Activated CD4-positive, alpha-beta T cell treated with anti-CD3 and anti-CD28 coated beads, Interleukin-2, amount 10 ng/mL, durations not matched to agents 24 days and 14 days (primary cell): ENCODE measurements around the gene ZNF219. TPM values are rescaled to one million over a fixed set of nuclear protein-coding genes. Genes with fewer than 3 reads are reported as not detected.
A peak's percentile ranks its signal among the peaks of the same experiment; 100 is the strongest.

Experiments used
- DNase-seq: peaks from one replicate; pipeline ENCODE4 v3.0.0; 2022
- H3K27ac Mint-ChIP-seq: one replicate; pipeline ENCODE4 v1.8.0; 2022; ENCODE audit warnings: mild to moderate bottlenecking, mixed read lengths
- H3K27me3 Mint-ChIP-seq: one replicate; pipeline ENCODE4 v1.8.0; 2022; ENCODE audit warnings: mixed read lengths
- H3K36me3 Mint-ChIP-seq: one replicate; pipeline ENCODE4 v1.8.0; 2022; ENCODE audit warnings: low read depth, mild to moderate bottlenecking, mixed read lengths
- H3K4me1 Mint-ChIP-seq: one replicate; pipeline ENCODE4 v1.8.0; 2021; ENCODE audit warnings: mixed read lengths
- H3K4me3 Mint-ChIP-seq: one replicate; pipeline ENCODE4 v1.8.0; 2022; ENCODE audit warnings: mild to moderate bottlenecking, moderate library complexity, mixed read lengths
- H3K9me3 Mint-ChIP-seq: one replicate; pipeline ENCODE4 v1.8.0; 2021; ENCODE audit warnings: mixed read lengths
- intact Hi-C: fragments of 100-400 bp; cut with micrococcal nuclease; formaldehyde crosslinking; loops from one replicate; pipeline ENCODE4 v1.15.1; 2023
- total RNA-seq: library from RNA; stranded (reverse); gene quantifications from 2 replicates; pipeline ENCODE4 v1.2.3, GENCODE V29; 2022

ZNF219 gene
- total RNA-seq, 1 donor from 2014 or later: 8.3 TPM

GRCh38 chr14:21096978-21097635 is 1.3 kb downstream of the ZNF219 start:
- Mint-ChIP-seq H3K27me3 (peaks cover 21% of the 10 kb centered on the region), H3K27ac (peak overlapping the region; percentile 61), H3K36me3 (no peaks in the 10 kb centered on the region), H3K4me1 (peaks cover 23% of the 10 kb centered on the region), H3K9me3 (no peaks in the 10 kb centered on the region), H3K4me3 (peak overlapping the region; percentile 72)
- intact Hi-C loops: no loop called here
- DNase-seq: peak; percentile 57

GRCh38 chr14:21096438-21096837 is 2.0 kb downstream of the ZNF219 start:
- Mint-ChIP-seq H3K27me3 (peaks cover 21% of the 10 kb centered on the region), H3K4me1 (peaks cover 18% of the 10 kb centered on the region), H3K36me3 (peaks cover 2% of the 10 kb centered on the region), H3K4me3 (no peak overlapping the region), H3K27ac (no peak overlapping the region), H3K9me3 (no peaks in the 10 kb centered on the region)
- intact Hi-C loops: no loop called here
- peak; percentile 56 for DNase-seq

- H3K9me3 Mint-ChIP-seq: no peaks in the 10 kb centered on the region
Observed at GRCh38 chr14:21095430-21096205, 2.8 kb downstream of the ZNF219 start.

DNA sequence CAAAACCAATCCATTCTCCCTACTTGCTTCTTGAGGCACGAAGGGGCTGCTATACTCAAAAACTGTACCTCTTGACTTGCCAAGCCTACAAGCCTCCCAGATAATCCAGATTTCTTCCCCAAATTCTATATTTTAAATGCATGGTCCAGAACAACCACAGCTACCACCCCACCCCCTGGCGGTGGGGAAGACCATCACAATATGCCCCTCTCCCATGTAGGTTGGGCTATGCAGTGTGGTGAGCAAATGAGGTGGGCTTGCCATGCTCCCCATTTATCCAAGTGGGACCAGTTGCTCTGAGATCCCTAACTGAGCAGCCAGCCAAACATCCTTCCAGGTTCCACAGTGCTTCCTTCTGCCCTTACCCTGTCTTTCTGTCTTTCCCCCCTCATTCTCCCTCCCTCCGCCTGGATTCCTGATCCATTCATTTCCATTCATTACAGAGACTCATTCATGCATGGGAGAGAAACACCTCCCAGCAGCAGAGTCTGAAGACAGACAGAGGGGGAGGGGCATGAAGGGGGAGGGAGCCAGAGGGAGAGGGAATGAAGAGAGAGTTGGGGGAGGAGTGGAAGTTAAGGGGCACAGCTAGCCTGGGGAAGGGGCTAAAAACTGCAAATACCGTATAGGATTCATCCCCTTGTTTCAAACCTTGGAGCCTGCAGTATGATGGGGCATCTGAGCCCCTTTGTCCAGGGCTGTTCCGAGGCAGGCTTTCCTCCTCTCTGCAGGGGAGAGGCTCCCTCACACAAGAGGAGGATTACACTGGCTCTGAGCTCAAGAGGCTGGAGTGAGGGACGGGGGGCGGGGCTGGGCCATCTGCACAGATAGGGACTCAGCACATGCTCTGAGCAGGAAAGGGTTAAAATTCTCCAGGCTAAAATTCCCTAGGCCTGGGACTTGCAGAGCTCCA is 4.4 kb downstream of the ZNF219 start:
- H3K4me1 Mint-ChIP-seq: peaks cover 12% of the 10 kb centered on the region
- peaks cover 2% of the 10 kb centered on the region for H3K36me3 Mint-ChIP-seq
- no peak overlapping the region for H3K4me3 Mint-ChIP-seq
- H3K27me3 Mint-ChIP-seq: peaks cover 13% of the 10 kb centered on the region
- H3K9me3 Mint-ChIP-seq: no peaks in the 10 kb centered on the region
- no peak overlapping the region for H3K27ac Mint-ChIP-seq
- DNase-seq: no peak
- intact Hi-C loops: no loop called here

More at GRCh38 chr14:21095430-21096205, 2.8 kb downstream of the ZNF219 start:
- peaks cover 2% of the 10 kb centered on the region for H3K36me3 Mint-ChIP-seq
- no peak overlapping the region for H3K4me3 Mint-ChIP-seq
- peaks cover 18% of the 10 kb centered on the region for H3K4me1 Mint-ChIP-seq
- H3K27me3 Mint-ChIP-seq: peaks cover 21% of the 10 kb centered on the region
- DNase-seq: no peak
- intact Hi-C loops: no loop called here
- H3K27ac Mint-ChIP-seq: no peak overlapping the region

GRCh38 chr14:21093018-21093417 is 5.4 kb downstream of the ZNF219 start:
- no peak for DNase-seq
- intact Hi-C loops: no loop called here
- H3K9me3 Mint-ChIP-seq: no peaks in the 10 kb centered on the region
- H3K4me1 Mint-ChIP-seq: peaks cover 14% of the 10 kb centered on the region
- H3K36me3 Mint-ChIP-seq: peaks cover 2% of the 10 kb centered on the region
- H3K4me3 Mint-ChIP-seq: no peak overlapping the region
- peaks cover 10% of the 10 kb centered on the region for H3K27me3 Mint-ChIP-seq
- no peak overlapping the region for H3K27ac Mint-ChIP-seq

GRCh38 chr14:21092273-21093011 is 6.0 kb downstream of the ZNF219 start:
- no peak overlapping the region for H3K27ac Mint-ChIP-seq
- intact Hi-C loops: loop anchor here (1.0 kb wide), 3 partner anchors 12 to 78 kb away; no protein-coding TSS in a partner anchor
- H3K4me3 Mint-ChIP-seq: no peak overlapping the region
- H3K27me3 Mint-ChIP-seq: peaks cover 10% of the 10 kb centered on the region
- H3K4me1 Mint-ChIP-seq: peaks cover 19% of the 10 kb centered on the region
- peaks cover 2% of the 10 kb centered on the region for H3K36me3 Mint-ChIP-seq
- DNase-seq: peak; percentile 98
- H3K9me3 Mint-ChIP-seq: no peaks in the 10 kb centered on the region

GRCh38 chr14:21091821-21092272 is 6.6 kb downstream of the ZNF219 start:
- intact Hi-C loops: loop anchor here (1.0 kb wide), 3 partner anchors 12 to 78 kb away; no protein-coding TSS in a partner anchor
- Mint-ChIP-seq H3K27me3 (peaks cover 5% of the 10 kb centered on the region), H3K4me3 (no peak overlapping the region), H3K36me3 (peaks cover 2% of the 10 kb centered on the region), H3K4me1 (peaks cover 19% of the 10 kb centered on the region), H3K27ac (no peak overlapping the region), H3K9me3 (no peaks in the 10 kb centered on the region)
- no peak for DNase-seq

- H3K4me1 Mint-ChIP-seq: peaks cover 25% of the 10 kb centered on the region
Observed at GRCh38 chr14:21090940-21091663, 7.4 kb downstream of the ZNF219 start.

GRCh38 chr14:21090194-21090939 is 8.1 kb downstream of the ZNF219 start:
- H3K27ac Mint-ChIP-seq: peak overlapping the region; percentile 17
- peaks cover 2% of the 10 kb centered on the region for H3K36me3 Mint-ChIP-seq
- H3K27me3 Mint-ChIP-seq: peaks cover 2% of the 10 kb centered on the region
- DNase-seq: peak; percentile 77
- intact Hi-C loops: no loop called here
- no peaks in the 10 kb centered on the region for H3K9me3 Mint-ChIP-seq
- H3K4me1 Mint-ChIP-seq: peaks cover 27% of the 10 kb centered on the region
- no peak overlapping the region for H3K4me3 Mint-ChIP-seq

More at GRCh38 chr14:21090940-21091663, 7.4 kb downstream of the ZNF219 start:
- Mint-ChIP-seq H3K27ac (no peak overlapping the region), H3K36me3 (peaks cover 2% of the 10 kb centered on the region), H3K4me3 (no peak overlapping the region), H3K27me3 (peaks cover 4% of the 10 kb centered on the region), H3K9me3 (no peaks in the 10 kb centered on the region)
- intact Hi-C loops: no loop called here
- DNase-seq: peak; percentile 56

GRCh38 chr14:21089877-21090193 is 8.6 kb downstream of the ZNF219 start:
- no peak overlapping the region for H3K4me3 Mint-ChIP-seq
- no peaks in the 10 kb centered on the region for H3K9me3 Mint-ChIP-seq
- peaks cover 2% of the 10 kb centered on the region for H3K36me3 Mint-ChIP-seq
- no peak for DNase-seq
- H3K27me3 Mint-ChIP-seq: peaks cover 2% of the 10 kb centered on the region
- intact Hi-C loops: no loop called here
- H3K4me1 Mint-ChIP-seq: peaks cover 27% of the 10 kb centered on the region
- no peak overlapping the region for H3K27ac Mint-ChIP-seq

DNA sequence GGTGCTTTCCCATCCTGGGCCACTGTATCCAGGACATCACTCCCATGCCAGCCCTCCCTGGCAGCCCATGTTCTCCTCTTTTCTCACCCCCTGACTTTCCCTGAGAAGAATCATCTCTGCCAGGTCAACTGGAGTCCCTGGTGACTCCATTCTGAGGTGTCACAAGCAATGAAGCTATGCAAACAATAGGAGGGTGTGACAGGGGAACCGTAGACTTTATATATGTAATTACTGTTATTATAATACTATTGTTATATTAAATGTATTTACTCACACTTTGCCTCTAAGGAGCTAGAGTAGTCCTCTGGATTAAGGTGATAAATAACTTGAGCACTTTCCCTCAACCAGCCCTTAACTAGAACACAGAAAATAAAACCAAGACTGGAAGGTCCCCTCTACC is 9.2 kb downstream of the ZNF219 start:
- Mint-ChIP-seq H3K4me1 (peaks cover 27% of the 10 kb centered on the region), H3K27ac (no peak overlapping the region), H3K4me3 (no peak overlapping the region), H3K9me3 (no peaks in the 10 kb centered on the region), H3K36me3 (peaks cover 2% of the 10 kb centered on the region), H3K27me3 (peaks cover 2% of the 10 kb centered on the region)
- DNase-seq: no peak
- intact Hi-C loops: no loop called here

DNA sequence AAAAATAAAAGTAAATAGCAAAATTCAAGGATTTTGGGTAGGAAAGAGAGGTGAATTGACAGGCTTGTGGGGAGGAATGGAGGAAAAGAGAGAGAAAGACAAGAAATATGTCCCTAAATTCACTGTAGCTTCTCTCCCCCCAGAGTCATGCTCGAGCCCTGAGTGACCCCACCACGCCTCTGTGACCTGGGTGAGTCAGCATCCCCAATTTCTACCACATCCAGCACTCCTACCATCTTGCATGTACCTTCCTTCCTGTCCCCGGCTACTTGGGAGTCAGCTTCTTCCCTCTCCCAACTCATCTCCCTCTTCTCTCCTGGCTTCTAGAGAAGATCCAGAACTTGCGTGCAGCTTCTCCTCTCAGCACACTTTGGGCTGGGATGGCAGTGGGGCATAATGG is 9.8 kb downstream of the ZNF219 start:
- peaks cover 2% of the 10 kb centered on the region for H3K36me3 Mint-ChIP-seq
- intact Hi-C loops: no loop called here
- DNase-seq: peak; percentile 58
- no peak overlapping the region for H3K4me3 Mint-ChIP-seq
- H3K27ac Mint-ChIP-seq: peak overlapping the region; percentile 52
- no peaks in the 10 kb centered on the region for H3K9me3 Mint-ChIP-seq
- peaks cover 2% of the 10 kb centered on the region for H3K27me3 Mint-ChIP-seq
- H3K4me1 Mint-ChIP-seq: peaks cover 27% of the 10 kb centered on the region
